NK-92 treated with Interleukin-12 subunit alpha and Interleukin-12 subunit beta, amount 100 ng/mL, for 24 hours (cell line): ENCODE measurements around the gene FCHO1.
A peak's percentile ranks its signal among the peaks of the same experiment; 100 is the strongest.
"Not testable (repeated sequence)": the region's sequence is repeated elsewhere in the genome, so short reads cannot be mapped to it uniquely, and the experiment has no call there.

Experiments used
- DNase-seq: peaks from one replicate; lab custom pipeline; 2025; lab: John Stamatoyannopoulos, UW

FCHO1 gene

GRCh38 chr19:17765069-17765618 is 13.9 kb downstream of the FCHO1 start:
- DNase-seq: no peak

DNA sequence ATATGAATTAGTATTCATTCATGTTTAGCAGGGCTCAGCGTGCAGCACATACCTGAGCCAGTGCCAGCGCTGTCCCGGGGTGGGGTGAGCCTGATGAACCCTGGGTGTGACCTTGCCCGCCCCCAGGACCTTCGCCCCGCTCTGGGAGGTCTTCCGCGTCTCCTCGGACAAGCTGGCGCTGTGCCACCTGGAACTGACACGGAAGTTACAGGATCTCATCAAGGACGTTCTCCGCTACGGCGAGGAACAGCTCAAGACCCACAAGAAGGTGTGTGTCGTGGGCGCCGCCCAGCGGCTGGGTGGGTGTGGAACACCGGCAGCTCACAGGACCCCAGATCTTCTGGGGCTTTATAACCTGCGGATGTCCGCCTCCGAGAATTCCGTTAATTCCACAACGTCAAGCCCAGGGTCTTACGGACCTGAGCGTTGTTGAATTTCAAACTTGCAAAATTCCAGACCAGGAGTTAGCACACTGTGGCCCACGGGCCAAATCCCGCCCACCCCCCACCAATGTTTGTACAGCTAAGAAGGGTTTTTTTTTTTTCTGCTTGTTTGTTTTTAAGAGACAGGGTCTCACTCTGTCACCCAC is 15.4 kb downstream of the FCHO1 start:
- no peak for DNase-seq

- DNase-seq: no peak
These were observed 16.3 kb downstream of the FCHO1 start for GRCh38 chr19:17767559-17767958.

DNA sequence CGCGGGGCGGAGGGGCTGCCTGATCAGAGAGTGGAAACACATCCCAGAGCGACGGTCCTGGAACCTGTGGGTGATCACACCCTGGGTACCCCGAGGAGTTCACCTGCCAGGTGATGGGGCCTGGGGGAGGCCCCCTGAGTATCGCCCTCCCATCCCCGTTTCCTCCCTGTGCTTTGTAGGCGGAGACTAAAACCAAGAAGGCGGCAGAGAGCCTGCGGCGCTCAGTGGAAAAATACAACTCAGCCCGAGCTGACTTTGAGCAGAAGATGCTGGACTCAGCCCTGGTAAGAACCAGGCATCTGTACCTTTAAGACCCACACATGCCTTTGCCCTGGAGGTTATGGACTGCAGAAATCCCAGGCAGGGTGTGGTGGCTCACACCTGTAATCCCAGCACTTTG is 19.3 kb downstream of the FCHO1 start:
- no peak for DNase-seq

GRCh38 chr19:17772172-17772571 is 20.9 kb downstream of the FCHO1 start:
- DNase-seq: no peak

DNA sequence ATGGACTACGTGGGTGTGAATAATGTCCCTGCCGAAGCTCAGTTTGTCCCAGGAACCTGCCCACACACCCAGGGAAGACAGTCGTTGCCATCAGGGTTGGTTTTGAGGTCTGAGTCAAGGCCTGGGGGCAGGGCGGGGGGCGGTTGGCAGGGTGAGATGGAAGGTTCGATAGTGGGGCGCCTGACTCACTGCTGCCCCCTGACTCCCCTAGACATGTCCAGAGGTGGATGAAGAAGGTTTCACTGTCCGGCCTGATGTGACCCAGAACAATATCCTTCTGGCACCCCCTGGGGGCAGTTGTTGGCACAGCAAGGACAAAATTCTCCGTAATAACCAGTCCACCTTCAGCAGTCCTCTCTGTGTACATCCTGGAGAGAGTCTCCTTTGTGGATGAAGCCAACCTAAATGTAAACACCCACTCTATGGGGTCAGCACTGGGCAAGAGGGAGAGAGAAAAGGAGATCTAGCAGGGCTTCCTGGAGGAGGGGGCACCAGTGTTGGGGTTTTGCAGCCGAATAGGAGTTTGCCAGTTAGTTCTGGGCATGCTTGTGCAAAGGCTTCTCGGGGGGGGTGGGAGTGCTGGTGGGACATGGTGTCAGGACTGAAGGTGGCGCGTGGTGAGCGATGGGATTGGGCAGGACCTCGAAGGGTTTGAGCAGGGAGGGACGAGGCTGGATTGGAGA is 24.1 kb downstream of the FCHO1 start:
- no peak for DNase-seq

GRCh38 chr19:17775991-17776803 is 24.9 kb downstream of the FCHO1 start:
- DNase-seq: no peak

GRCh38 chr19:17777840-17778239 is 26.6 kb downstream of the FCHO1 start:
- not testable (repeated sequence) for DNase-seq

GRCh38 chr19:17778251-17778967 is 27.1 kb downstream of the FCHO1 start:
- DNase-seq: no peak

DNA sequence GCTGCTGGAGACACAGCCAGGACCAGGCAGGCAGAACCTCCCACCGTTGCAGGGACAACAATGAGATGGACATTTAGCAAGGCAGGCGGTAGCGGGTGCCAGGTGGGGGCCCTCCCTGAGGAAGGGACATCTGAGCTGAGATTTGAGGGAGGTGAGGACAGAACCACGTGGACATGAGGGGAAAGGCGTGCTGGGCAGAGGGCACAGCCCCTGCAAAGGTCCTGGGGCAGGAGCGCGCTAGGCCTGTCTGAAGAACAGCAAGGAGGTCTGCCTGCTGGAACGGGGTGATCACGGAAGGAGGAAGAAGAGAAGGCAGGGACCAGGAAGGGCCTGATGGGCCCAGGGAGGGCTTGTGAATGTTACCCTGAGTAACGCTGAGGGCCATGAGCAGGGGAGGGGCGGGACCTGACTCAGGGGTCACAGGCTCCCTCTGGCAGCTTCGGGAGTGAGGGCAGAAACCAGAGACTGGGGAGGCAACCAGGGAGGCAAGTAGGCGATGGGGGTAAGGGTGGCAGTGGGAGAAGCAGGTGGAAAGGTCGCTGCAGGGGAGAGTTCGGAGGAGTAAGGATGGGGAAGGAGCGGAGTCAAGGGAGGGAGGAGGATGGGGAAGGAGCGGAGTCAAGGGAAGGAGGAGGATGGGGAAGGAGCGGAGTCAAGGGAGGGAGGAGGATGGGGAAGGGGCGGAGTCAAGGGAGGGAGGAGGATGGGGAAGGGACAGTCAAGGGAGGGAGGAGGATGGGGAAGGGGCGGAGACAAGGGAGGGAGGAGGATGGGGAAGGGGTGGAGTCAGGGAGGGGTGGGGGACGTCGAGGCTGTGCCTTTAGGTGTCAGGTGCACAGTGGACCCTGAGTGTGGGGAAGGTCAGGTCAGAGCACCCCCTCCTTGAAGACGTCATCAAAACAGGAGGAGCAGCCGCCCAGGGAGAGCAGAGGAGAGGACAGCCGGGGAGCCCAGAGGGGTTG is 28.0 kb downstream of the FCHO1 start:
- DNase-seq: no peak

- DNase-seq: no peak
These were observed 29.5 kb downstream of the FCHO1 start for GRCh38 chr19:17780781-17781180.

DNA sequence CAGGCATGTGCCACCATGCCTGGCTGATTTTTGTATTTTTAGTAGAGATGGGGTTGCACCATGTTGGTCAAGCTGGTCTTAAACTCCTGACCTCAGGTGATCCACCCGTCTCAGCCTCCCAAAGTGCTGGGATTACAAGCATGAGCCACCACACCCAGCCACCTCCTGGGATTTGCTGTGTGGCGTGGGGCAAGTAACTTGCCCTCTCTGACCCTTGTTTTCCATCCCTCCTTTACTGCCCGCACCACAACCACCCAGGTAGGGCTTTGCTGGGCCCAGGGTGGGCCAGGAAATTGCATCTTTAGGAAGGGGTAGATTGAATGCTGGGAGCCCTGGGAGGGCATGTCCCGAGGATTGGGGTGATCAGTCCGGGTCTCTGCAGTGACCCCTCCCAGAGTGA is 32.4 kb downstream of the FCHO1 start:
- DNase-seq: not testable (repeated sequence)

GRCh38 chr19:17784201-17785008 is 33.1 kb downstream of the FCHO1 start:
- peak; percentile 25 for DNase-seq

- DNase-seq: no peak
These were observed 36.1 kb downstream of the FCHO1 start for GRCh38 chr19:17787274-17787913.

DNA sequence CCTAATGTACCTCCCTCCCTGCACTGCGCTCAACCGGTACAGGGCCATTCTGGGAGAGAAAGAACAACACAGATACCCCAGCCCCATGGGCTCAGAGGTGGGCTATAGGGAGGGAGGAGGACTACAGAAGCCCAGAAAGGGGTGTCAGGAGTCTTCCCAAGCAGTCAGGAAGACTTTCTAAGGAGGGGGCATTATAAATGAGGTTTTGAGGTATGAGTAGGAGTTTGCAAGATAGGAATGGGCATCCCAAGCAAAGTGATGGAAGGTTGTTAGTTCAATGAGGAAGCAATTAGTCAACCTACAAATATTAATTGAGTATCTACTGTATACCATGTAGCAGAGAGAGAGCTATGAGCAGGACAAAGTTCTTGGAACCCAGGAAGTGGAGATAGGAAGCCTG is 37.4 kb downstream of the FCHO1 start:
- no peak for DNase-seq

DNA sequence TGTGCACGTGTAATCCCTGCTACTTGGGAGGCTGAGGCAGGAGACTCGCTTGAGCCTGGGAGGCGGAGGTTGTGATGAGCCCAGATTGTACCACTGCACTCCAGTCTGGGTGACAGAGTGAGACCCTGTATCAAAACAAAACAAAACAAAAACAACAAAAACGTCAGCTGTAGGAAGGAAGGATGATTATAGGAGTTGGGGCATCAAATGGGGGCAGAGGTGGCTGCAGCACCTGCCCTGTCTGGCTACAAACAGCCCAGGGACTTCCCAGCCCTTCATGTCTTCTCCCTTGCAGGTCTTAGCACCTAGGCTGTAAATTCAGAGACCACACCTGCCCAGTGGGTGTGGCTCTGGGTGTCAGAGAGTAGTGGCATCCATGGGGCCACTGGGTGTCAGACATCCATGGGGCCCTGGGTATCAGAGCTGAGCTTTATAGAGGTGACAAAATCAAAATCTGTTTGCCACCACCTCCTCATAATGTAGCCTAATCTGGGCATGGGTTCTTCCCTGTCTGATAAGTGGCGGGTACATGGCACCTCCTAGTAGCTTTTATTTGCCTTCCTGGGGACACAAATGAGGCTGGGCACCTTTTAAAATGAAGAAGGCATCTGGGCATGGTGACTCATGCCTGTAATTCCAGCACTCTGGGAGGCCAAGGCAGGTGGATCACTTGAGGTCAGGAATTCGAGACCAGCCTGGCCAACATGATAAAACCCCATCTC is 38.9 kb downstream of the FCHO1 start:
- no peak for DNase-seq

- DNase-seq: no peak
These were observed 43.1 kb downstream of the FCHO1 start for GRCh38 chr19:17794412-17794730.

- DNase-seq: no peak
These were observed 43.6 kb downstream of the FCHO1 start, which contains the start of gene B3GNT3 for GRCh38 chr19:17794731-17795494. Gene B3GNT3, plus strand, starts transcription at chr19:17795138. Its CDS starts 12,670 bp downstream, at chr19:17807808.
